ENCODE data around the gene KATNBL1. TPM values are rescaled to one million over a fixed set of nuclear protein-coding genes. Genes with fewer than 3 reads are reported as not detected.

The KATNBL1 gene
- total and polyA plus RNA-seq, 2 experiments from 2014 or later, result 68.2 to 96.1 TPM

DNA sequence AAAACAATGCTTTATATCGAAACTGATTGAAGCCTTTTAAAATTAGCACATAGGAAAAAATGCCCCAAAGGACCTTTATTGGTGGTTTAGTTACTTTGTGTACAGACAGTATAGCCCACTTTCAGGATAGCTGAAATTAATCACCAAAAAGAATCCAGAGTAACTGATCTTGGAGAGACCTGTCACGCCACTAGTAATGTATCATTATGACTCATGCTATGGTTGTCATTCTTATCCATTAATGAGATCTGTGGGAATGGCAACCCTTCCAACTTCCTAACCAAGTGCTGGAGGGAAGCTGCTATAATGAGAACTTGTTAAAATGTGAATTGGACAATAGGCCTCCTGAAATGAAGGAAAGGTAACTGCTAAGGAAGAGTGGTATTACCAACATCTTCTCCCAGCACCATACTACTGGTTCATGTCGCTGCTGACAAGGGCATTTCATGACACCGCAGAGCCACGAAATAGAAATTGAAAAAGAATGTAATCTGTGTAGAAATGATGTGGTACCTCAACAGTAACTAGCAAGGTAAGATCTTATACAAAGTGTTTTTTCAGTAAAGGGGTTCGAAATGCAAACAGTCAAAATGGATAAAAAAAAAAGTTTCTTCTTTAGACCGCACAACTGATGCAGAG lies 7.8 kb upstream of the KATNBL1 start (continued):
- no peak for TF ChIP-seq EZH2phosphoT487 (IDR thresholded peaks at IDR 0.05; ENCODE audit: unreplicated experiment)
- no peak for TF ChIP-seq CREB1 (CRISPR knock-in tag; IDR thresholded peaks at IDR 0.05; ENCODE audit: low read depth)
- TF ChIP-seq, protein P1, sequence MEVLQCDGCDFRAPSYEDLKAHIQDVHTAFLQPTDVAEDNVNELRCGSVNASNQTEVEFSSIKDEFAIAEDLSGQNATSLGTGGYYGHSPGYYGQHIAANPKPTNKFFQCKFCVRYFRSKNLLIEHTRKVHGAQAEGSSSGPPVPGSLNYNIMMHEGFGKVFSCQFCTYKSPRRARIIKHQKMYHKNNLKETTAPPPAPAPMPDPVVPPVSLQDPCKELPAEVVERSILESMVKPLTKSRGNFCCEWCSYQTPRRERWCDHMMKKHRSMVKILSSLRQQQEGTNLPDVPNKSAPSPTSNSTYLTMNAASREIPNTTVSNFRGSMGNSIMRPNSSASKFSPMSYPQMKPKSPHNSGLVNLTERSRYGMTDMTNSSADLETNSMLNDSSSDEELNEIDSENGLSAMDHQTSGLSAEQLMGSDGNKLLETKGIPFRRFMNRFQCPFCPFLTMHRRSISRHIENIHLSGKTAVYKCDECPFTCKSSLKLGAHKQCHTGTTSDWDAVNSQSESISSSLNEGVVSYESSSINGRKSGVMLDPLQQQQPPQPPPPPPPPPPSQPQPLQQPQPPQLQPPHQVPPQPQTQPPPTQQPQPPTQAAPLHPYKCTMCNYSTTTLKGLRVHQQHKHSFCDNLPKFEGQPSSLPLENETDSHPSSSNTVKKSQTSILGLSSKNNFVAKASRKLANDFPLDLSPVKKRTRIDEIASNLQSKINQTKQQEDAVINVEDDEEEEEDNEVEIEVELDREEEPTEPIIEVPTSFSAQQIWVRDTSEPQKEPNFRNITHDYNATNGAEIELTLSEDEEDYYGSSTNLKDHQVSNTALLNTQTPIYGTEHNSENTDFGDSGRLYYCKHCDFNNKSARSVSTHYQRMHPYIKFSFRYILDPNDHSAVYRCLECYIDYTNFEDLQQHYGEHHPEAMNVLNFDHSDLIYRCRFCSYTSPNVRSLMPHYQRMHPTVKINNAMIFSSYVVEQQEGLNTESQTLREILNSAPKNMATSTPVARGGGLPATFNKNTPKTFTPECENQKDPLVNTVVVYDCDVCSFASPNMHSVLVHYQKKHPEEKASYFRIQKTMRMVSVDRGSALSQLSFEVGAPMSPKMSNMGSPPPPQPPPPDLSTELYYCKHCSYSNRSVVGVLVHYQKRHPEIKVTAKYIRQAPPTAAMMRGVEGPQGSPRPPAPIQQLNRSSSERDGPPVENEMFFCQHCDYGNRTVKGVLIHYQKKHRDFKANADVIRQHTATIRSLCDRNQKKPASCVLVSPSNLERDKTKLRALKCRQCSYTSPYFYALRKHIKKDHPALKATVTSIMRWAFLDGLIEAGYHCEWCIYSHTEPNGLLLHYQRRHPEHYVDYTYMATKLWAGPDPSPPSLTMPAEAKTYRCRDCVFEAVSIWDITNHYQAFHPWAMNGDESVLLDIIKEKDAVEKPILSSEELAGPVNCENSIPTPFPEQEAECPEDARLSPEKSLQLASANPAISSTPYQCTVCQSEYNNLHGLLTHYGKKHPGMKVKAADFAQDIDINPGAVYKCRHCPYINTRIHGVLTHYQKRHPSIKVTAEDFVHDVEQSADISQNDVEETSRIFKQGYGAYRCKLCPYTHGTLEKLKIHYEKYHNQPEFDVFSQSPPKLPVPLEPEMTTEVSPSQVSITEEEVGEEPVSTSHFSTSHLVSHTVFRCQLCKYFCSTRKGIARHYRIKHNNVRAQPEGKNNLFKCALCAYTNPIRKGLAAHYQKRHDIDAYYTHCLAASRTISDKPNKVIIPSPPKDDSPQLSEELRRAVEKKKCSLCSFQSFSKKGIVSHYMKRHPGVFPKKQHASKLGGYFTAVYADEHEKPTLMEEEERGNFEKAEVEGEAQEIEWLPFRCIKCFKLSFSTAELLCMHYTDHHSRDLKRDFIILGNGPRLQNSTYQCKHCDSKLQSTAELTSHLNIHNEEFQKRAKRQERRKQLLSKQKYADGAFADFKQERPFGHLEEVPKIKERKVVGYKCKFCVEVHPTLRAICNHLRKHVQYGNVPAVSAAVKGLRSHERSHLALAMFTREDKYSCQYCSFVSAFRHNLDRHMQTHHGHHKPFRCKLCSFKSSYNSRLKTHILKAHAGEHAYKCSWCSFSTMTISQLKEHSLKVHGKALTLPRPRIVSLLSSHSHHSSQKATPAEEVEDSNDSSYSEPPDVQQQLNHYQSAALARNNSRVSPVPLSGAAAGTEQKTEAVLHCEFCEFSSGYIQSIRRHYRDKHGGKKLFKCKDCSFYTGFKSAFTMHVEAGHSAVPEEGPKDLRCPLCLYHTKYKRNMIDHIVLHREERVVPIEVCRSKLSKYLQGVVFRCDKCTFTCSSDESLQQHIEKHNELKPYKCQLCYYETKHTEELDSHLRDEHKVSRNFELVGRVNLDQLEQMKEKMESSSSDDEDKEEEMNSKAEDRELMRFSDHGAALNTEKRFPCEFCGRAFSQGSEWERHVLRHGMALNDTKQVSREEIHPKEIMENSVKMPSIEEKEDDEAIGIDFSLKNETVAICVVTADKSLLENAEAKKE (CRISPR knock-in tag; IDR thresholded peaks at IDR 0.05), result no peak
- TF ChIP-seq, protein P2, sequence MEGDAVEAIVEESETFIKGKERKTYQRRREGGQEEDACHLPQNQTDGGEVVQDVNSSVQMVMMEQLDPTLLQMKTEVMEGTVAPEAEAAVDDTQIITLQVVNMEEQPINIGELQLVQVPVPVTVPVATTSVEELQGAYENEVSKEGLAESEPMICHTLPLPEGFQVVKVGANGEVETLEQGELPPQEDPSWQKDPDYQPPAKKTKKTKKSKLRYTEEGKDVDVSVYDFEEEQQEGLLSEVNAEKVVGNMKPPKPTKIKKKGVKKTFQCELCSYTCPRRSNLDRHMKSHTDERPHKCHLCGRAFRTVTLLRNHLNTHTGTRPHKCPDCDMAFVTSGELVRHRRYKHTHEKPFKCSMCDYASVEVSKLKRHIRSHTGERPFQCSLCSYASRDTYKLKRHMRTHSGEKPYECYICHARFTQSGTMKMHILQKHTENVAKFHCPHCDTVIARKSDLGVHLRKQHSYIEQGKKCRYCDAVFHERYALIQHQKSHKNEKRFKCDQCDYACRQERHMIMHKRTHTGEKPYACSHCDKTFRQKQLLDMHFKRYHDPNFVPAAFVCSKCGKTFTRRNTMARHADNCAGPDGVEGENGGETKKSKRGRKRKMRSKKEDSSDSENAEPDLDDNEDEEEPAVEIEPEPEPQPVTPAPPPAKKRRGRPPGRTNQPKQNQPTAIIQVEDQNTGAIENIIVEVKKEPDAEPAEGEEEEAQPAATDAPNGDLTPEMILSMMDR (conservative IDR thresholded peaks at IDR 0.05; ENCODE audit: low read depth in 2 of 2), result no peak

DNA sequence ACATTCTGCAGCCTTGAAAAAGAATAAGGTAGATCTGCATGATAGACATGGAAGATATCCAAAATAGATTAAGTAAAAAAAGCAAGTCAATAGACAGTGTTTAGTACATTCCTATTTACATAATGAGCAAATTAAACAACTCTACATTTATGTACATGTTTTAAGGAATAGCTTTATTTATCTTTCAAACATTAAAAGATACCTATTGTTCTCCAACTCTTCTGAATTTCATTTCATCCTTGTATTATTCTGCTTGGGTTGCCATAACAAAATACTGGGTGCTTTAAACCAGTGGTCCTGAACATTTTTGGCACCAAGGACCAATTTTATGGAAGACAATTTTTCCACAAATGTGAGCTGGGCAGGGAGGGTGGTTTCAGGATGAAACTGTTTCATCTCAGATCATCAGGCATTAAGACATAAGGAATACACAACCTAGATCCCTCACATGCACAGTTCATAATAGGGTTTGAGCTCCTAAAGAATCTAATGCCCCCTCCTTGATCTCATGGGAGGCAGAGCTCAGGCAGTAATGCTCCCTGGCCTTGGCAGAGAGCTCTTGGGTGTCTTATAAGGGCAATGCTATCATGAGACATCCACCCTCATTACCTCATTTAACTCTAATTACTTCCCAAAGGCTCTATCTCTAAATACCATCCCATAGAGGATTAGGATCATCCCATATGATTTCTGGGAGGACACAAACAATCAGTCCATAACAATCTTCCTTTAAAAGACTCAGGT lies 6.8 kb upstream of the KATNBL1 start:
- Mint-ChIP-seq H3K27ac (no peak overlapping the region), H3K9me3 (no peaks in the 10 kb centered on the region), H3K4me1 (peaks cover 41% of the 10 kb centered on the region), H3K27me3 (ENCODE audit: insufficient read depth, low read depth, poor library complexity) (peaks cover 3% of the 10 kb centered on the region), H3K36me3 (ENCODE audit: low read depth) (no peaks in the 10 kb centered on the region), H3K4me3 (no peak overlapping the region)
- DNase-seq (ENCODE audit: low spot score) (no peak), ATAC-seq (no peak)
- H3F3A ChIP-seq (replicated peaks; ENCODE audit: low read depth), result no peaks in the 10 kb centered on the region
- H2AFZ ChIP-seq, result no peak overlapping the region
- H3K4me1 ChIP-seq (ENCODE audit: insufficient read depth), result peaks cover 31% of the 10 kb centered on the region
- H3K79me2 ChIP-seq (replicated peaks; ENCODE audit: insufficient read depth), result no peaks in the 10 kb centered on the region
- no peak overlapping the region for H3K4me3 ChIP-seq
- H3K4me2 ChIP-seq, result no peak overlapping the region
- no peaks in the 10 kb centered on the region for H4K20me1 ChIP-seq (replicated peaks; ENCODE audit: insufficient read depth)
- no peak overlapping the region for H3K27ac ChIP-seq (ENCODE audit: low read depth)
- H3K36me3 ChIP-seq (ENCODE audit: insufficient read depth), result no peaks in the 10 kb centered on the region
- H3K27me3 ChIP-seq (ENCODE audit: insufficient read depth), result no peaks in the 10 kb centered on the region
- H3K9me2 ChIP-seq (ENCODE audit: insufficient read depth), result no peaks in the 10 kb centered on the region
- TF ChIP-seq ETS1 (IDR thresholded peaks at IDR 0.05) (no peak), STAT1 (IDR thresholded peaks at IDR 0.05; ENCODE audit: unreplicated experiment) (no peak), NANOG (IDR thresholded peaks at IDR 0.05; ENCODE audit: borderline replicate concordance) (no peak), ZNF331 (CRISPR knock-in tag; IDR thresholded peaks at IDR 0.05; ENCODE audit: low read depth) (no peak), EZH2 (IDR thresholded peaks at IDR 0.05; ENCODE audit: low read depth, unreplicated experiment) (no peak), POLR2AphosphoS5 (IDR thresholded peaks at IDR 0.05; ENCODE audit: low read depth) (no peak), JUNB (IDR thresholded peaks at IDR 0.05; ENCODE audit: unreplicated experiment) (no peak)
- TF ChIP-seq, protein P3, sequence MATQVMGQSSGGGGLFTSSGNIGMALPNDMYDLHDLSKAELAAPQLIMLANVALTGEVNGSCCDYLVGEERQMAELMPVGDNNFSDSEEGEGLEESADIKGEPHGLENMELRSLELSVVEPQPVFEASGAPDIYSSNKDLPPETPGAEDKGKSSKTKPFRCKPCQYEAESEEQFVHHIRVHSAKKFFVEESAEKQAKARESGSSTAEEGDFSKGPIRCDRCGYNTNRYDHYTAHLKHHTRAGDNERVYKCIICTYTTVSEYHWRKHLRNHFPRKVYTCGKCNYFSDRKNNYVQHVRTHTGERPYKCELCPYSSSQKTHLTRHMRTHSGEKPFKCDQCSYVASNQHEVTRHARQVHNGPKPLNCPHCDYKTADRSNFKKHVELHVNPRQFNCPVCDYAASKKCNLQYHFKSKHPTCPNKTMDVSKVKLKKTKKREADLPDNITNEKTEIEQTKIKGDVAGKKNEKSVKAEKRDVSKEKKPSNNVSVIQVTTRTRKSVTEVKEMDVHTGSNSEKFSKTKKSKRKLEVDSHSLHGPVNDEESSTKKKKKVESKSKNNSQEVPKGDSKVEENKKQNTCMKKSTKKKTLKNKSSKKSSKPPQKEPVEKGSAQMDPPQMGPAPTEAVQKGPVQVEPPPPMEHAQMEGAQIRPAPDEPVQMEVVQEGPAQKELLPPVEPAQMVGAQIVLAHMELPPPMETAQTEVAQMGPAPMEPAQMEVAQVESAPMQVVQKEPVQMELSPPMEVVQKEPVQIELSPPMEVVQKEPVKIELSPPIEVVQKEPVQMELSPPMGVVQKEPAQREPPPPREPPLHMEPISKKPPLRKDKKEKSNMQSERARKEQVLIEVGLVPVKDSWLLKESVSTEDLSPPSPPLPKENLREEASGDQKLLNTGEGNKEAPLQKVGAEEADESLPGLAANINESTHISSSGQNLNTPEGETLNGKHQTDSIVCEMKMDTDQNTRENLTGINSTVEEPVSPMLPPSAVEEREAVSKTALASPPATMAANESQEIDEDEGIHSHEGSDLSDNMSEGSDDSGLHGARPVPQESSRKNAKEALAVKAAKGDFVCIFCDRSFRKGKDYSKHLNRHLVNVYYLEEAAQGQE (IDR thresholded peaks at IDR 0.05; ENCODE audit: unreplicated experiment), result no peak
